GM12892 (cell line): ENCODE data around the gene PTS.

Experiments used
- POLR2A ChIP-seq: IDR thresholded peaks from 2 replicates; pipeline ENCODE4 v1.6.1; 2011; ENCODE audit warnings: low read depth, low read length, control low read depth
- POLR2AphosphoS5 ChIP-seq: IDR thresholded peaks from 2 replicates; pipeline ENCODE4 v1.6.1; 2011; ENCODE audit warnings: low read depth, low read length, control low read depth

DNA sequence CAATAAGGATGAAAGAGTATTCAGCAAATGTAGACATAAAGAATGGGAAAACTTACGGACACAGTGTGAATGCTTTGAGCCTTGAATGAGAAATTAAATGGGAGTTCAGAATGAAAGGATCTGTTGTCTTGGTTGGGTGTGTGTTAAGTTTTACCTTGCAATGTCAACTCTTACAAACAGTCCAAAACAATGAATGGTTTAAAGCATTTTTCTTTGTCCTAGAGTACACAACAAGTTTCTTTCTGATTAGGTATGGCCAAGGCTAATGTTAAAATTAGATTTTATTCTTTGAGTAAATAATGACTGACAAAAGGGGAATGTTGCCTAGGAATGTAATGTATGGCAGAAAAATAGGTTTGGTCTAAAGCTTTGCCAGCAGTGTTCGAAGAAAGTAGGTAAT, 2.5 kb downstream of the PTS start:
- no peak for TF ChIP-seq POLR2A
- no peak for TF ChIP-seq POLR2AphosphoS5
